Measurements from ENCODE around the gene CTSA. TPM values are rescaled to one million over a fixed set of nuclear protein-coding genes. Genes with fewer than 3 reads are reported as not detected.
A peak's percentile ranks its signal among the peaks of the same experiment; 100 is the strongest.

CTSA gene
- total and polyA plus RNA-seq, 9 of the 15 experiments (the other 6 are each of a cell fraction or from before 2014, with no cell fraction given), result 8.8 to 61.7 (median 28.3) TPM

DNA sequence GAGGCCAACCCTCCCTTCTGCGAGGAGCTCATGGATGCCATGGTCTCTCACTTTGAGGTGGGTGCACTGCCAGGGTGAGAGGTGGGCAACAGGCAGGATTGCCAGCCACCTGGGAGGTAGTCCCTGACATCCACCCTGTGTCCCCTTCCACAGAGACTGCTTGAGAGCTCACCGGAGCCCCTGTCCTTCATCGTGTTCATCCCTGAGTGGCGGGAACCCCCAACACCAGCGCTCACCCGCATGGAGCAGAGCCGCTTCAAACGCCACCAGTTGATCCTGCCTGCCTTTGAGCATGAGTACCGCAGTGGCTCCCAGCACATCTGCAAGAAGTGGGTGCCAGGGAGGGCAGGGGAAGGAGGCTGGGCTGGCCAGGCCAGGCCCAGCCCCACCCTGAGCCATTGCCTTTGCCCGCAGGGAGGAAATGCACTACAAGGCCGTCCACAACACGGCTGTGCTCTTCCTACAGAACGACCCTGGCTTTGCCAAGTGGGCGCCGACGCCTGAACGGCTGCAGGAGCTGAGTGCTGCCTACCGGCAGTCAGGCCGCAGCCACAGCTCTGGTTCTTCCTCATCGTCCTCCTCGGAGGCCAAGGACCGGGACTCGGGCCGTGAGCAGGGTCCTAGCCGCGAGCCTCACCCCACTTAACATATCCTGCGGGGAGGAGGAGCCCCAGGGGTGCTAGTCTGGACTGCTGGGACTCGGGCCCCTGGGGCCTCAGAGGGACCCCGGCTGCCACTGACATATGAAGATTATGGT lies 56.2 kb downstream of the CTSA start (continued):
- TF ChIP-seq, protein P1, sequence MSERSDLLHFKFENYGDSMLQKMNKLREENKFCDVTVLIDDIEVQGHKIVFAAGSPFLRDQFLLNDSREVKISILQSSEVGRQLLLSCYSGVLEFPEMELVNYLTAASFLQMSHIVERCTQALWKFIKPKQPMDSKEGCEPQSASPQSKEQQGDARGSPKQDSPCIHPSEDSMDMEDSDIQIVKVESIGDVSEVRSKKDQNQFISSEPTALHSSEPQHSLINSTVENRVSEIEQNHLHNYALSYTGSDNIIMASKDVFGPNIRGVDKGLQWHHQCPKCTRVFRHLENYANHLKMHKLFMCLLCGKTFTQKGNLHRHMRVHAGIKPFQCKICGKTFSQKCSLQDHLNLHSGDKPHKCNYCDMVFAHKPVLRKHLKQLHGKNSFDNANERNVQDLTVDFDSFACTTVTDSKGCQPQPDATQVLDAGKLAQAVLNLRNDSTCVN (CRISPR knock-in tag; IDR thresholded peaks at IDR 0.05), result no peak
- TF ChIP-seq POLR2G (IDR thresholded peaks at IDR 0.05; ENCODE audit: low read depth, low read length), result peak; percentile 67
- TF ChIP-seq, protein P2, sequence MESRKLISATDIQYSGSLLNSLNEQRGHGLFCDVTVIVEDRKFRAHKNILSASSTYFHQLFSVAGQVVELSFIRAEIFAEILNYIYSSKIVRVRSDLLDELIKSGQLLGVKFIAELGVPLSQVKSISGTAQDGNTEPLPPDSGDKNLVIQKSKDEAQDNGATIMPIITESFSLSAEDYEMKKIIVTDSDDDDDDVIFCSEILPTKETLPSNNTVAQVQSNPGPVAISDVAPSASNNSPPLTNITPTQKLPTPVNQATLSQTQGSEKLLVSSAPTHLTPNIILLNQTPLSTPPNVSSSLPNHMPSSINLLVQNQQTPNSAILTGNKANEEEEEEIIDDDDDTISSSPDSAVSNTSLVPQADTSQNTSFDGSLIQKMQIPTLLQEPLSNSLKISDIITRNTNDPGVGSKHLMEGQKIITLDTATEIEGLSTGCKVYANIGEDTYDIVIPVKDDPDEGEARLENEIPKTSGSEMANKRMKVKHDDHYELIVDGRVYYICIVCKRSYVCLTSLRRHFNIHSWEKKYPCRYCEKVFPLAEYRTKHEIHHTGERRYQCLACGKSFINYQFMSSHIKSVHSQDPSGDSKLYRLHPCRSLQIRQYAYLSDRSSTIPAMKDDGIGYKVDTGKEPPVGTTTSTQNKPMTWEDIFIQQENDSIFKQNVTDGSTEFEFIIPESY (CRISPR knock-in tag; IDR thresholded peaks at IDR 0.05), result peak; percentile 51; the same call in 1 of the 2 replicates
- TF ChIP-seq, protein P3, sequence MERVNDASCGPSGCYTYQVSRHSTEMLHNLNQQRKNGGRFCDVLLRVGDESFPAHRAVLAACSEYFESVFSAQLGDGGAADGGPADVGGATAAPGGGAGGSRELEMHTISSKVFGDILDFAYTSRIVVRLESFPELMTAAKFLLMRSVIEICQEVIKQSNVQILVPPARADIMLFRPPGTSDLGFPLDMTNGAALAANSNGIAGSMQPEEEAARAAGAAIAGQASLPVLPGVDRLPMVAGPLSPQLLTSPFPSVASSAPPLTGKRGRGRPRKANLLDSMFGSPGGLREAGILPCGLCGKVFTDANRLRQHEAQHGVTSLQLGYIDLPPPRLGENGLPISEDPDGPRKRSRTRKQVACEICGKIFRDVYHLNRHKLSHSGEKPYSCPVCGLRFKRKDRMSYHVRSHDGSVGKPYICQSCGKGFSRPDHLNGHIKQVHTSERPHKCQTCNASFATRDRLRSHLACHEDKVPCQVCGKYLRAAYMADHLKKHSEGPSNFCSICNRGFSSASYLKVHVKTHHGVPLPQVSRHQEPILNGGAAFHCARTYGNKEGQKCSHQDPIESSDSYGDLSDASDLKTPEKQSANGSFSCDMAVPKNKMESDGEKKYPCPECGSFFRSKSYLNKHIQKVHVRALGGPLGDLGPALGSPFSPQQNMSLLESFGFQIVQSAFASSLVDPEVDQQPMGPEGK (CRISPR knock-in tag; IDR thresholded peaks at IDR 0.05; ENCODE audit: borderline replicate concordance), result no peak

Measured in K562 (cell line).